ENCODE data around the gene ZNF618.

Gene ZNF618

GRCh38 chr9:114097613-114098020 lies 221.5 kb downstream of the ZNF618 start:
- no peak for DNase-seq (ENCODE audit: low read depth, low spot score)

DNA sequence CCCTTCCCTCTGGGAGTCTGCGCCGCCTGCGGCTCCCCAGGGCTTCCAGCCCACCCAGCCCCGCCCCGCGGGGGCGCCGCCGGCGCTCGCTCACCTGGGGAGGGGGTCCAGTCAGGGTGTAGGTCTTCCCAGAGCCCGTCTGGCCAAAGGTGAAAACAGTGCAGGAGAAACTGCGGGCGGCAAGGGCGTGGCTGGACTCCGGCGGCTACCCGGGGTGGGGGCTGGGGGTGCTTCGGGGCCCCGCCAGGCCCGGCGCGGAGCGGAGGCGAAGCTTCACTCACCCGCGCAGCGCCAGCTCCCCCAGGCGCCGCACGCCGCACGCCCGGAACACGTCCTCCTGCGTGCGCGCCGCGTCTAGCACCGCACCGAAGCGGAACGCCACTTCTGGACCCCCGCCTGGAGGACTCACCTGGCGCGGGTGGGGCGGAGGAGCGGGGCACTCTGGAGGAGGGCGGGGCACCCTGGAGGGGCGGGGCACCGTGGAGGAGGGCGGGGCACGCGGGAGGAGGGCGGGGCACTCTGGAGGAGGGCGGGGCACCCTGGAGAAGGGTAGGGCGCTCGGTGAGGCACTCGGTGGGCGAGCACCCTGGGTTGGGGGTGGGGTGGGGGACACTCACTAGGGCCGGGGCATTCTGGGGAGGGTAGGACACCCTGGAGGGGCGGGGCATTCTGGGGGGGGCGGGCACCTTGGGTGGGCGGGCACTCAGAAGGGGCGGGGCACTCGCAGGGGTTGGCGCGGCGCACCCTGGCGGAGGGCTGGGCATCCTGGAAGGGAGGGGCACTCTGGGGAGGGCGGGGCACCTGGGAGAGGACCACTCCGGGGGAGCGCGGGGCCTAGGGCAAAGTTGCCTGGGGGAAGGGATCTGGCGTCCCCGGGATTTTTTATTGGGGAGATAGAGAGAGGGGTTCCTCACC lies 222.2 kb downstream of the ZNF618 start:
- DNase-seq (ENCODE audit: low read depth, low spot score) = no peak

DNA sequence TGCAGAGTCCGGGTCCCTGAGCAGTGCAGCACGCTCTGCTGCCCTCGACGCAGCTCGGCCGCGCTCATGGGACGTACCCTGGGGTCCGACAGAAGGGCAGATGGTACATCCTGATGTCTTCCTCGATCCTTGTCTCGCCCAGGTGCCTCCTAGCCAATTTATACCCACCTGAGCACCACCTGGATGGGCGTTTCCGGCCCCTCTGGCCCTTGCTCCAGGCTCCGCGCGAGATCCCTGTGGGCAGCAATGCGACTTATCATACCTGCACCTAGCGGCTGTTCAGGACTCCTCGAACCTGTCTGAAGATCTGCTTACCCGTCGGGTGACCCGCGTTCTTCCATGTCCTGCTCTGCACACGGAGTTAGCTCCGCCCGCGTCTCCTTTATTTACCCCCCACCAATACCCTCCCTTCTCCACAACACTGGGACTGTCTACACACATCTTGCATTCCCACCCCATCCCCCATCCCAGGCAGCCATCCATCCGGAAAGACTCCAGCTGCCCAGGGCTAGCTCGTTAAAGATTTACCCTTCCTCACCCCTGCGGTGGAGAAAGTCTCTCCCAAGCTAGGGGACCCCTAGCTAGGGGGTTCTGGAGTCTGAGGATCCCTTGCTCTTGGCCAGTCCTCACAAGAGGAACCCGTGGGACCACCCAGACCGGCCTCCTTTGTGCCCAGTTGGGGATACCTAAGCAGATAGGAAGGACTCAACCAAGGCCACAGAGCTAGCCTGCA lies 223.0 kb downstream of the ZNF618 start, which contains the start of gene KIF12:
Gene KIF12, minus strand, starts transcription at position 357 of the 733 bp plus-strand sequence. Its CDS starts 16 bp downstream, at position 341.
- DNase-seq (ENCODE audit: low read depth, low spot score) = no peak

GRCh38 chr9:114099669-114100270 lies 223.7 kb downstream of the ZNF618 start:
- no peak for DNase-seq (ENCODE audit: low read depth, low spot score)

DNA sequence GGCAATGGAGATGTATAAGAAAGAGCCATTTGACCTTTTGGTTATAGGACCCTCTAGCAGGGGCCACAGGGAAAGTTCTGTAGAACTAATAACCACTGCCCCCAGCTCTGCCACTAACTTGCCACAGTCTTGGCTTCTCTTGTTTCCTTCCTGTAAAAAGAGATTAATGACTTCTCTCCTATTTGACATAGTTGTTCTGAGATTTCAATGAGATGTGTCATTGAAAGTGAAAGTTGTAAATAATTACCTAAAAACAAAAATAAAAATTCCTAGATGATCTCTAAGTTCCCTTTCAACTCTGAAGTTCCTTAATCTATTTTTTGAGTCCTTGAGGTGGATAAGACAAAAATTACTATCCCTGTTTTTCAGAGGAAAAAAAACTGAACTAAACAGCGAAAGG lies 224.4 kb downstream of the ZNF618 start:
- no peak for DNase-seq (ENCODE audit: low read depth, low spot score)

DNA sequence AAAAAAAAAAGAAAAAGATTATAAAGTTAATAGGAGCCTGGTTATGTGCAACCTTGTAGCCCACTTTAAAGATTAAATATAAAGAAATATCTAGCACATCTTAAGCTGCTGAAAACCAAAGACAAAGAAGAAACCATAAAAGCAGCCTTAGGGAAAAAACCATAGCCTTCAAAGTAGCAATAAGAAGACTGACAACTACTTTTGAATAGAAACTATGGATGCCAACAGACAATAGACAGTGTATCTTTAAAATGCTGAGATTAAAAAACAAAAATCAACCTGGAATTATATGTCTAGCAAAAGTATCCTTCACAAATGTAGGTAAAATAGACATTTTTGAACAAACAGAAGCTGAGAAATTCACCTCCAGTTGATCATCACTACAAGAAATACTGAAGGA lies 226.4 kb downstream of the ZNF618 start:
- no peak for DNase-seq (ENCODE audit: low read depth, low spot score)

- no peak for DNase-seq (ENCODE audit: low read depth, low spot score)
Measured at GRCh38 chr9:114105236-114105635, 229.1 kb downstream of the ZNF618 start.
